Natural killer cell treated with Interleukin-12 subunit alpha and Interleukin-12 subunit beta and Interleukin-15 and Interleukin-18, amount 100 ng/mL, for 72 hours (primary cell): ENCODE data around the gene CMSS1. TPM values are rescaled to one million over a fixed set of nuclear protein-coding genes. Genes with fewer than 3 reads are reported as not detected.

Source experiments
- ATAC-seq, 2 donors: fragments of 150-1000 bp; cut with Tn5 transposase in 1 of 2; sonication (Bioruptor Pico), chemical (Tn5 transposase) in 1 of 2; 2 replicates each; pipeline ENCODE4 v1.10.0; 2021
- DNase-seq: peaks from one replicate; pipeline ENCODE4 v3.0.0; 2022; ENCODE audit warnings: low spot score
- H3K27ac Mint-ChIP-seq, 2 donors: 1 replicate in 1 of 2; 2 replicates in 1 of 2; pipeline ENCODE4 v1.8.0; 2022; ENCODE audit warnings: mixed read lengths in 2 of 2, mild to moderate bottlenecking in 1 of 2, moderate library complexity in 1 of 2
- H3K27me3 Mint-ChIP-seq, 2 donors: 1 replicate in 1 of 2; 2 replicates in 1 of 2; pipeline ENCODE4 v1.8.0; 2022; ENCODE audit warnings: mixed read lengths in 2 of 2
- H3K36me3 Mint-ChIP-seq: one replicate; pipeline ENCODE4 v1.8.0; 2022; ENCODE audit warnings: mixed read lengths
- H3K4me1 Mint-ChIP-seq, 2 donors: 1 replicate in 1 of 2; 2 replicates in 1 of 2; pipeline ENCODE4 v1.8.0; 2022; ENCODE audit warnings: low read depth in 2 of 2, mixed read lengths in 2 of 2, mild to moderate bottlenecking in 1 of 2
- H3K4me3 Mint-ChIP-seq: one replicate; pipeline ENCODE4 v1.8.0; 2022; ENCODE audit warnings: mixed read lengths
- H3K9me3 Mint-ChIP-seq: 2 replicates; pipeline ENCODE4 v1.8.0; 2022; ENCODE audit warnings: mixed read lengths
- total RNA-seq, 2 donors: library from RNA; stranded (reverse); gene quantifications; one replicate each; pipeline ENCODE4 v1.2.3, GENCODE V29; 2022

The CMSS1 gene
- total RNA-seq, 2 donors from 2014 or later: 35.7 to 67.8 TPM

GRCh38 chr3:100075851-100076730 is 258.4 kb downstream of the CMSS1 start:
- peak overlapping the region; percentile 89 to 93 for H3K27ac Mint-ChIP-seq
- peaks cover 46 to 55% of the 10 kb centered on the region in 2 donors for H3K4me1 Mint-ChIP-seq
- DNase-seq: no peak
- peak overlapping the region; percentile 47 for H3K4me3 Mint-ChIP-seq
- ATAC-seq: peak in 1 of 2 donors; percentile 18
- peaks cover 17% of the 10 kb centered on the region for H3K36me3 Mint-ChIP-seq
- H3K9me3 Mint-ChIP-seq: peaks cover 3% of the 10 kb centered on the region
- H3K27me3 Mint-ChIP-seq: no peaks in the 10 kb centered on the region

GRCh38 chr3:100076731-100077529 is 259.3 kb downstream of the CMSS1 start:
- peak overlapping the region; percentile 47 for H3K4me3 Mint-ChIP-seq

GRCh38 chr3:100079328-100079727 is 261.7 kb downstream of the CMSS1 start:
- H3K4me1 Mint-ChIP-seq: peaks cover 21 to 24% of the 10 kb centered on the region in 2 donors
- H3K36me3 Mint-ChIP-seq: peaks cover 11% of the 10 kb centered on the region
- ATAC-seq: no peak
- H3K27ac Mint-ChIP-seq: no peak overlapping the region
- DNase-seq: no peak
- no peaks in the 10 kb centered on the region for H3K27me3 Mint-ChIP-seq
- no peak overlapping the region for H3K4me3 Mint-ChIP-seq
- H3K9me3 Mint-ChIP-seq: no peaks in the 10 kb centered on the region

More at GRCh38 chr3:100076731-100077529, 259.3 kb downstream of the CMSS1 start:
- Mint-ChIP-seq H3K4me1 (peaks cover 41 to 47% of the 10 kb centered on the region in 2 donors), H3K27me3 (no peaks in the 10 kb centered on the region), H3K36me3 (peaks cover 11% of the 10 kb centered on the region), H3K27ac (peak overlapping the region; percentile 89 to 93), H3K9me3 (no peaks in the 10 kb centered on the region)
- DNase-seq: no peak
- ATAC-seq: no peak

- DNase-seq: no peak
- Mint-ChIP-seq H3K4me3 (no peak overlapping the region), H3K36me3 (peaks cover 11% of the 10 kb centered on the region), H3K27ac (no peak overlapping the region), H3K4me1 (peaks cover 15 to 17% of the 10 kb centered on the region in 2 donors), H3K27me3 (no peaks in the 10 kb centered on the region), H3K9me3 (no peaks in the 10 kb centered on the region)
- no peak for ATAC-seq
Measured at GRCh38 chr3:100080573-100080972, 262.9 kb downstream of the CMSS1 start.

- H3K27me3 Mint-ChIP-seq: no peaks in the 10 kb centered on the region
- DNase-seq (no peak), ATAC-seq (no peak)
- H3K36me3 Mint-ChIP-seq: peaks cover 10% of the 10 kb centered on the region
- peaks cover 9% of the 10 kb centered on the region in 2 donors for H3K4me1 Mint-ChIP-seq
- no peaks in the 10 kb centered on the region for H3K9me3 Mint-ChIP-seq
- H3K4me3 Mint-ChIP-seq: no peak overlapping the region
- no peak overlapping the region for H3K27ac Mint-ChIP-seq
Measured at GRCh38 chr3:100081311-100081710, 263.6 kb downstream of the CMSS1 start.

- ATAC-seq (no peak), DNase-seq (no peak)
- Mint-ChIP-seq H3K27ac (no peak overlapping the region), H3K4me1 (peaks cover 10% of the 10 kb centered on the region in 2 donors), H3K36me3 (peaks cover 7% of the 10 kb centered on the region), H3K4me3 (no peak overlapping the region), H3K27me3 (no peaks in the 10 kb centered on the region), H3K9me3 (no peaks in the 10 kb centered on the region)
Measured at GRCh38 chr3:100081986-100082692, 264.5 kb downstream of the CMSS1 start.

- no peaks in the 10 kb centered on the region for H3K9me3 Mint-ChIP-seq
- ATAC-seq (no peak), DNase-seq (no peak)
- no peaks in the 10 kb centered on the region for H3K27me3 Mint-ChIP-seq
- no peak overlapping the region for H3K4me3 Mint-ChIP-seq
- no peak overlapping the region for H3K27ac Mint-ChIP-seq
- peaks cover 10 to 12% of the 10 kb centered on the region in 2 donors for H3K4me1 Mint-ChIP-seq
- peaks cover 4% of the 10 kb centered on the region for H3K36me3 Mint-ChIP-seq
Measured at GRCh38 chr3:100082714-100083113, 265.1 kb downstream of the CMSS1 start.

- Mint-ChIP-seq H3K36me3 (peaks cover 4% of the 10 kb centered on the region), H3K4me3 (no peak overlapping the region), H3K27me3 (no peaks in the 10 kb centered on the region), H3K9me3 (no peaks in the 10 kb centered on the region), H3K4me1 (peaks cover 10 to 12% of the 10 kb centered on the region in 2 donors), H3K27ac (no peak overlapping the region)
- DNase-seq: no peak
- no peak for ATAC-seq
Measured at GRCh38 chr3:100083209-100083608, 265.5 kb downstream of the CMSS1 start.

- ATAC-seq (no peak), DNase-seq (no peak)
- Mint-ChIP-seq H3K36me3 (peaks cover 8% of the 10 kb centered on the region), H3K9me3 (no peaks in the 10 kb centered on the region), H3K27me3 (no peaks in the 10 kb centered on the region), H3K27ac (no peak overlapping the region), H3K4me3 (no peak overlapping the region), H3K4me1 (peaks cover 18 to 20% of the 10 kb centered on the region in 2 donors)
Measured at GRCh38 chr3:100084100-100084806, 266.6 kb downstream of the CMSS1 start.

GRCh38 chr3:100086401-100086800 is 268.7 kb downstream of the CMSS1 start:
- no peaks in the 10 kb centered on the region for H3K9me3 Mint-ChIP-seq
- H3K36me3 Mint-ChIP-seq: peaks cover 8% of the 10 kb centered on the region
- peak overlapping the region; percentile 67 for H3K4me3 Mint-ChIP-seq
- H3K27me3 Mint-ChIP-seq: no peaks in the 10 kb centered on the region
- ATAC-seq: no peak
- peaks cover 27 to 34% of the 10 kb centered on the region in 2 donors for H3K4me1 Mint-ChIP-seq
- DNase-seq: no peak
- H3K27ac Mint-ChIP-seq: peak overlapping the region; percentile 67 to 85

- peak overlapping the region; percentile 67 to 85 for H3K27ac Mint-ChIP-seq
- peaks cover 24 to 34% of the 10 kb centered on the region in 2 donors for H3K4me1 Mint-ChIP-seq
- ATAC-seq (peak; percentile 88), DNase-seq (no peak)
- H3K9me3 Mint-ChIP-seq: no peaks in the 10 kb centered on the region
- peak overlapping the region; percentile 67 for H3K4me3 Mint-ChIP-seq
- no peaks in the 10 kb centered on the region for H3K27me3 Mint-ChIP-seq
- H3K36me3 Mint-ChIP-seq: peaks cover 8% of the 10 kb centered on the region
Measured at GRCh38 chr3:100087198-100087597, 269.5 kb downstream of the CMSS1 start.

GRCh38 chr3:100088735-100089368 is 271.2 kb downstream of the CMSS1 start:
- Mint-ChIP-seq H3K36me3 (peaks cover 8% of the 10 kb centered on the region), H3K4me3 (peak overlapping the region; percentile 52), H3K27me3 (no peaks in the 10 kb centered on the region), H3K9me3 (no peaks in the 10 kb centered on the region), H3K27ac (peak overlapping the region; percentile 3 to 51), H3K4me1 (peaks cover 24 to 34% of the 10 kb centered on the region in 2 donors)
- no peak for ATAC-seq
- DNase-seq: no peak
